Choroid plexus epithelial cell (primary cell): ENCODE measurements around the gene ITGA2B.
"Not testable (repeated sequence)": the region's sequence is repeated elsewhere in the genome, so short reads cannot be mapped to it uniquely, and the experiment has no call there.

Experiments
- DNase-seq: peaks from one replicate; pipeline ENCODE4 v3.0.0-alpha.2; 2010; ENCODE audit warnings: low read depth
- H3K4me3 ChIP-seq: 2 replicates; pipeline ENCODE4 v1.5.1; 2011; ENCODE audit warnings: low read depth, mild to moderate bottlenecking, control low read depth, low read length, moderate library complexity
- TF ChIP-seq, protein P1 (sequence below): conservative IDR thresholded peaks from 2 replicates; pipeline ENCODE4 v1.5.1; 2011; ENCODE audit warnings: low read depth, mild to moderate bottlenecking, control low read depth, inconsistent platforms, low read length, moderate library complexity

The ITGA2B gene

DNA sequence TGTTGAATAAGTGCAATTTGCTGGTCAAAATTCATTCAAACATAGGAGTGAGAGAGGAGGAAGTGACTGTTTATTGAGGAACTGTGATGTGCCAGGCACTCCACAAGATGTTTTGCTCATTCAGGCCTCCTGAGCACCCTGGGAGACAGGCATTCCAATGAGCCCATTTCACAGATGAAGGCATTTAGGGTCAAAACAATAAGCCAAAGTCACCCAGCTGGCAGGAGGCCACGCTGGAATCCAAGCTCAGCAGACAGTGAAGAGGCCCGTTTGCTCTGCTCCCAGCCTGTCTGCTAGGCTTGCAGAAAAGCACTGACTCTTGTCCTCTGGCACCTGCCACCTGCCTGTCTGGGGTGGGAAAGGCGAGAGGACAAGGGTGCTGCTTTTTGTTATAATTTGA, 54.7 kb downstream of the ITGA2B start:
- H3K4me3 ChIP-seq = no peak overlapping the region
- peak; percentile 44 for DNase-seq
- TF ChIP-seq, protein P1, sequence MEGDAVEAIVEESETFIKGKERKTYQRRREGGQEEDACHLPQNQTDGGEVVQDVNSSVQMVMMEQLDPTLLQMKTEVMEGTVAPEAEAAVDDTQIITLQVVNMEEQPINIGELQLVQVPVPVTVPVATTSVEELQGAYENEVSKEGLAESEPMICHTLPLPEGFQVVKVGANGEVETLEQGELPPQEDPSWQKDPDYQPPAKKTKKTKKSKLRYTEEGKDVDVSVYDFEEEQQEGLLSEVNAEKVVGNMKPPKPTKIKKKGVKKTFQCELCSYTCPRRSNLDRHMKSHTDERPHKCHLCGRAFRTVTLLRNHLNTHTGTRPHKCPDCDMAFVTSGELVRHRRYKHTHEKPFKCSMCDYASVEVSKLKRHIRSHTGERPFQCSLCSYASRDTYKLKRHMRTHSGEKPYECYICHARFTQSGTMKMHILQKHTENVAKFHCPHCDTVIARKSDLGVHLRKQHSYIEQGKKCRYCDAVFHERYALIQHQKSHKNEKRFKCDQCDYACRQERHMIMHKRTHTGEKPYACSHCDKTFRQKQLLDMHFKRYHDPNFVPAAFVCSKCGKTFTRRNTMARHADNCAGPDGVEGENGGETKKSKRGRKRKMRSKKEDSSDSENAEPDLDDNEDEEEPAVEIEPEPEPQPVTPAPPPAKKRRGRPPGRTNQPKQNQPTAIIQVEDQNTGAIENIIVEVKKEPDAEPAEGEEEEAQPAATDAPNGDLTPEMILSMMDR = no peak

DNA sequence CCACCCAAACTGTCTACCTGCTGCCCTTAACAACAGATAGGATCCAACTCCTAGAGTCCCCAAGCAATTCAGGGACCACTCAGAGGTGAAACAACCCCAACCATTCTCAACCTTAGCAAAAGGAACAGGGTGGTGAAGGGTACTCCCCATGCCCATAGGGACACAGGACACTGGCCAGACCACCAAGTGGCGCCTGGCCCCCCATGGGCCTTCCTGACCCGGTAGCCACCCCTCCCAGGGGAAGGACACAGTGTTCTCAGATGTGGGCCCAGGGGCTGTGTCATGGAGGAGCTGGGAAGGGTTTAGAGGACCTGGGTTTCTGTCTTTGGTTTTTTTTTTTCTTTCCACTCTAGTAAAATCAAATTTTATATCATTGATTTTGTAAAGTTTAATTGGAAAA, 55.1 kb downstream of the ITGA2B start:
- TF ChIP-seq, protein P1 = no peak
- DNase-seq = no peak
- no peak overlapping the region for H3K4me3 ChIP-seq

DNA sequence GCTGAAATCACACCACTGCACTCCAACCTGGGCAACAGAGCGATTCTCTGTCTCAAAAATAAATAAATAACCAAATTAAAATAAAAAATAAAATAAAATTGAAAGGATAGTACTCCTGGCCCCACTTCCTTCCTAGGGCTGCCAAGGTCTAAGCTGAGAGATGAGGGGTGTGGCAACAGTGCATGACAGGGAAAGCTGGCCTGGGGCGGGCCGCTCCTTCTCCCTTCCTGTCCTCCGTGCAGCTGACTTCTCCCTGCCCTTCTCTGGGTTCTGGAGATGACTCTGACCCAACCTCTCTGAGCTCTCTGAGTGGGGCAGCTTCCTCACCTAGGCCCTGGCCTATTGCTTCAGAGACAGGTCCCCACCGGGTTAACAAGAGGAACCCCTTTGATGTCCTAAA, 56.1 kb downstream of the ITGA2B start:
- no peak for DNase-seq
- TF ChIP-seq, protein P1 = no peak

DNA sequence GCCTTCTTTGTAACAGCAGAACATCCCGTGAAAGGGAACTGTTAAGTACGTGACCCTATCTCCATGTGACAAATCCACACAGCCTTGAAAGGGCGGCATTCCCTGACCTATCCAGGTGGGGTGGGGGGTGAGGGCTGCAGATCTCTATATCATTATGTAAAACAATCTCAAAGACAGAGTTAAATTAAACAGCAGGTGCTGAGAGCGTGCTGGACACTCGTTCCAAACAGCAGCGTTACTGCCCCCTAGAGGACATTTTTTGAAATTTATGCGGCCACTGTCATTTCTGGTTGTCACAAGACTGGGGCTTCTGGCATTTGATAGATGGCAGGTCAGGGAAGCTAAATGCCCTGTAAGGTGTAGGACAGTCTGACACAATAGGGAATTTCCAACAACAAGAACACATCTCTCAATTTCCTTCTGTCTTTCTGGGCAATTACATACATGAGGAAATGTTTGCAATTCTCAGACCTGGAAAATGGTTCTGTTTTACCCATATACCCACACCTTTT, 58.1 kb downstream of the ITGA2B start:
- TF ChIP-seq, protein P1 = peak; percentile 83
- peak; percentile 80 for DNase-seq
- H3K4me3 ChIP-seq = no peak overlapping the region

More for the DNA sequence above, 56.1 kb downstream of the ITGA2B start:
- no peak overlapping the region for H3K4me3 ChIP-seq

DNA sequence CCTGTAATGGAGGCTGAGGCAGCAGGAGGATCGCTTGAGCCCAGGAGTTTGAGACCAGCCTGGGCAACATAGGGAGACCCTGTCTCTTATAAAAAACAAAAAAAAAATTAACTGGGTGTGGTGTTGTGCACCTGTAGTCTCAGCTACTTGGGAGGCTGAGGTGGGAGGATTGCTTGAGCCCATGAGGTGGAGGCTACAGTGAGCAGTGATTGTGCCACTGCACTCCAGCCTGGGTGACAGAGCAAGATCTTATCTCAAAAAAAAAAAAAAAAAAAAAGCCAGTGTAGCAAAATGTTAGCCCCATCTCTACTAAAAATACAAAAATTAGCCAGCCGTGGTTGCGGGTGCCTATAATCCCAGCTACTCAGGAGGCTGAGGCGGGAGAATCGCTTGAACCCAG, 59.2 kb downstream of the ITGA2B start:
- not testable (repeated sequence) for H3K4me3 ChIP-seq, DNase-seq

DNA sequence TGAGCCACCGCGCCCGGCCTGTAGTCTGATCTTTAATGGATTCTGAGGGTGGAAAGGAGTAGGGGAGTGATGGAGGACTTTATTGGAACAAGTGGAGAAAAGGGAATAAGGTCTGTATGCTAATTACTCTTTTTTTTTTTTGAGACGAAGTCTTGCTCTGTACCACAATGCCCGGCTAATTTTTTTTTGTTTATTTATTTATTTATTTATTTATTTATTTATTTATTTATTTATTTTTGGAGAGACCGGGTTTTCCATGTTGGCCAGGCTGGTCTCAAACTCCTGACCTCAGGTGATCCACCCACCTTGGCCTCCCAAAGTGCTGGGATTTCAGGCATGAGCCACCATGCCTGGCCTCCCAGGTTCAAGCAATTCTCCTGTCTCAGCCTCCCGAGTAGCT, 59.9 kb downstream of the ITGA2B start:
- not testable (repeated sequence) for DNase-seq, H3K4me3 ChIP-seq

DNA sequence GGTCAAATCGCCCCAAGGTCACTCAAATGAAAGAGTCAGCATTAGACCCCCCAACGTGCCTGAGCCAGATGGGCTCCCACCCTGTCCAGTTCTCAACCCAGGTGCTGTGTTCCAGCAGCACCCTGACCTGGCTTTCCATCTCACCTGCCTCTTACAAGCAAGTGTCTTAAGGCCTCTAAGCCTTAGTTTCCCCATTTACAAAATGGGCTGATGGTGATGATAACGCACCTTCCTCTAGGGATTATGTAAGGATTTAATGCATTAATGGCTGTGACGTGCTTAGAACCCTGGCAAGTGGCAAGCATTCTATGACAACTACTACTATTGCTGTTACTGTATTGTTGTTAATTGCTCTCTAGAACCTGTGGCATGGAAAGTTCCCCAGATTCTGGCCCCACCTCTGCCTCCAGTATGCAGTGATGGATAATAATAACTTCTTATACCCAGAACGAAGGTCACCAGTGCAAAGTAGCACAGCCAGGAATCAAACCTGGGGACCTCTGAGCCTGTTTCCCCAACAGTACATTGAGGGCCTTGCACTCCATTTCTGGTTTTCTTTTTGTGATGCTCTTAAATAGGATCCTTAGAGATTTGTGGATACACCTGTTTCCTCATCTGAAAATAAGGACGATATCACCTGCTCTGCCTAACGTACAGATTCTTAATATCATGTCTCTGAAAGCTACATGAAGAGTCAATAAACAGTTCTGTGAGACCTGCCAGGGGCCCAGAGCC, 61.6 kb downstream of the ITGA2B start:
- TF ChIP-seq, protein P1 = no peak
- H3K4me3 ChIP-seq = no peak overlapping the region
- no peak for DNase-seq

DNA sequence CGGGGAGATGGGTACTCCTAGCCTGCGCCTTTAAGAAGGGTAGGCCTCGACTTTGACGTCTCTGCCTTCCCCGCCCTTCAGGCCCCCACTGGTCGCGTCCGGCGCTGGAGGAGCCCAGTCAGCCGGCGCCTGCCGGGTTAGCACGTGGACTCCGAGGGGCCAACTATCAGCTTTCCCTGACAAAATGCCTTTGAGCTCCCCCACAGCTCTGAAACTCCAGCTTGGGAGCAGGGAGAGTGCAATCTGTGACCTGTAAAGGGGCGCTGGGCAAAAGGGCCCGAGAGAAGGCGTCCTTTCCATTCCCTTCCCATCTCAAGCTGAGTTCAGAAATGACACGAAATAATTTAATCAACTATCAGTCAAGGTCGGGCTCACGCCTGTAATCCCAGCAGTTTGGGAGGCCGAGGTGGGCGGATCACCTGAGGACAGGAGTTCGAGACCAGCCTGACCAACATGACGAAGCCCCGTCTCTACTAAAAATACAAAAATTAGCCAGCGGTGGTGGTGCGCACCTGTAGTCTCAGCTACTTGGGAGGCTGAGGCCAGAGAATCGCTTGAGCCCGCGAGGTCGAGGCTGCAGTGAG, 62.5 kb downstream of the ITGA2B start:
- TF ChIP-seq, protein P1 = no peak
- peak; percentile 99 for DNase-seq
- H3K4me3 ChIP-seq = peak overlapping the region; percentile 25
